Measurements from ENCODE around the gene HKDC1. TPM values are rescaled to one million over a fixed set of nuclear protein-coding genes. Genes with fewer than 3 reads are reported as not detected.
"Not testable (repeated sequence)": the region's sequence is repeated elsewhere in the genome, so short reads cannot be mapped to it uniquely, and the experiment has no call there.

HKDC1 gene
- polyA plus RNA-seq, 3 donors, result 15.4 to 16.9 (median 16.7) TPM

DNA sequence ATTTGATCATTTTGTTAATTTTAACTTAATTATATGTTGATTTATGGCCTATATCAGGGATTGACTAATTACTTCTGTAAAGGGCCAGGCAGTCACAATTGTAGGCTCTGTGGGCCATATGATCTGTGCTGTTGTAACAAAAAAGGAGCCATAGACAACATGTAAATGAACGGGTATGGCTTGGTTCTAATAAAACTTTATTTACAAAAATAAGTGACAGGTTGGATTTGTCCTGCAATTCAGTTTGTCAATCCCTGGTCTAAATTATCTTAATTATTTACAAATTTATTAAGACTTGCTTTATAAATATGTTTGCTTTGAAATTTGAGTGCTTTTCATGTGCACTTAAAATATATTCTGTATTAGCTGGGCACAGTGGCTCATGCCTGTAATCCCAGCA is 55.3 kb downstream of the HKDC1 start:
- no peak for DNase-seq (ENCODE audit: low read depth in 3 of 3, low spot score in 2 of 3)

DNA sequence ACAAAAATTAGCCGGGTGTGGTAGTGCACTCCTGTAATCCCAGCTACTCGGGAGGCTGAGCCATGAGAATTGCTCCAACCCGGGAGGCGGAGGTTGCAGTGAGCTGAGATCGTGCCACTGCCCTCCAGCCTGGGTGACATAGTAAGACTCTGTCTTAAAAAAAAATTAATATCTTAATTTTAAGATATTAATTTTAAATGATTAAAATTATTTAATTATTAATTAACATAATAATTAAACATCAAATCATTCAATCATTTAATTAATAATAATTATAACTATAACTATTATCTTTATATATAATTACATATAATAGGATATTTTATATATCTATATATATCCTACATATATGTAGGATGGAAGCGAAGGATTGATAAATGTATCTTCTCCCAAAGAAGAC is 56.4 kb downstream of the HKDC1 start:
- DNase-seq (ENCODE audit: low read depth in 3 of 3, low spot score in 2 of 3), result no peak

DNA sequence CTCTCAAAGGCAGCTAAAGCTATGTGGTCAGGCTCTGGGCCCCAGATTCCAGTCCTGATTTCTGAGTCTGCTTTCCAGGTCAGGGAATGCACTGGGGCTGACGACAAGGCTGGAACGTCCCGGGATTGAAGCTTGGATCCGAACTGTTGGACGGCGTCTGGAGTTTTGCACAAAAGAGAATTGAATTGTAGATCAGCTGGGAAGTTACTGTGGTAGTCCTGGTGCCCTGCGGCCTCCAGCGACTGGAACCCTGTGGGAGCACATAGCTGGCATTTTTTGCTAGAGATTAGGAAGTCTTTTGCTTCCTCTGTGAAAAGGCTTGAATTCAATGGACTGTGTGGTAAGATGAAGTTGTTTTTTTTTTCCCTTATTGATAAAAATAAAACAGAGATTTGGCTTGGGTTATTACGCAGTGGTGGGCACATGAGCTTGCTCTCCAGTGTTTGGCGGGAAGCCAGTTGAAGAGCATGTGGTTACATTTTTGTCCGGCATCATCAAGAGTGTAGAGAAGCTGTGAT is 58.4 kb downstream of the HKDC1 start, which contains the start of gene HK1:
Gene HK1 (plus strand): TSS at position 51 of the 518 bp plus-strand sequence.
- no peak for DNase-seq (ENCODE audit: low read depth in 3 of 3, low spot score in 2 of 3)

DNA sequence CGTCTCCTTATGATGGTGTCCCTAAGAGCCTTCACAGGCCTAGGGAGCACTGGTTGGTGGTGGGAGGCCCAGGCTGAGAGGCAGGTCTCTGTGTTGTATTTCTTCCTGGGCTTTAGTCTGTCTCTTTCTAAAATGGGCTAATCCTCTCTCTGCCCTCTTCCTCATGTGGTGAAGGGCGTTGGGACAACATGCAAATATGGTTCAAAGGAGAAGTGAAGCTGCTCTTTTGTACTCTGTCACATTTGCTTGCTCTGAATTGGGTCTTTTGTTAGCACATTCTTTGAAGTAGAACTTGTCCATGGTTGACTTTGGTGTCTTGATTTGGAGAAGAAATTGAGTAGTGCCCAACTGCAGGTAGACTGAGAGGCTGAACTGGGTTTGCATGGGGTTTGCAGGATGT is 59.0 kb downstream of the HKDC1 start:
- no peak for DNase-seq (ENCODE audit: low read depth in 3 of 3, low spot score in 2 of 3)

DNA sequence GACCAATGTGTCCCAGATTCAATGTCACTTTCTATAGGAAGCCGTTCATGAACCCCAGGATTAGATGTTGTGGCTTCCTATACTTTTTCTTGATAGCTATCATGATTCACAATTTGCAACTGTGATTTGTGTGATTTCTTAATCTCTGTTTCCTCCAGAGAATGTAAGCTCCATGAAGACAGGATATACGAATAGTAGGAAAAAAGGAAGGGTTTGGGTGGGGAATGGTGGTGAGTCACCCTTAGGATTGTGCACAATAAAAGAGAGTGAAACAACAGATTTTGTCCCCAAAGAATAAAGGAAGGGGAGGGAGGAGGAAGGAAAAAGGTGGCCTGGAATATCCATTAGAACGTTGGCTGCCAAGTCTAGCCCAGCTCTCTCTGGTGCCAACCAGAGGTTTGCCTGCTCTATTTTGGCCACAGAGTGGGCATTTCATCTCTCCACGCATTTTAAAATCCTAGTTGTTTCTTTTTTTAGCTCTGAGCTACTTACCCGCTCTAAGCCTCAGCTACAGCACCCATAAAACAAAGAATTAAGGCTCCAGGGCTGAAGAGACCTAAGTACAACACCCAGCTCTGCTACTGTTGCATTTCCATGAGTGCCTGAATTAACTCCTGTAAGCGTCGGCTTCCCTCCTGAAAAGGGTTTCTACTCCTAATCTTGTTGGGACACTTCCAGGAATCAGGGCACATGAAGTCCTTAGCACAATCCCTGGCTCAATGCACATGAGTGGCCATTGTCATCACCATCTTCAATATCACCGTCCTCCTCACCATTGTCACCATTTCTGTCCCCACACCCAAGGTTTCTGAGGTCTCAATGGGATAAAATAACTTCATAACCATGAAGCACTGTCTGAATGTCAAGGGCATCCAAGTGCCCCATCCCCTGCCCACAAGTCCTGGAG is 61.6 kb downstream of the HKDC1 start:
- DNase-seq (ENCODE audit: low read depth in 3 of 3, low spot score in 2 of 3), result no peak

DNA sequence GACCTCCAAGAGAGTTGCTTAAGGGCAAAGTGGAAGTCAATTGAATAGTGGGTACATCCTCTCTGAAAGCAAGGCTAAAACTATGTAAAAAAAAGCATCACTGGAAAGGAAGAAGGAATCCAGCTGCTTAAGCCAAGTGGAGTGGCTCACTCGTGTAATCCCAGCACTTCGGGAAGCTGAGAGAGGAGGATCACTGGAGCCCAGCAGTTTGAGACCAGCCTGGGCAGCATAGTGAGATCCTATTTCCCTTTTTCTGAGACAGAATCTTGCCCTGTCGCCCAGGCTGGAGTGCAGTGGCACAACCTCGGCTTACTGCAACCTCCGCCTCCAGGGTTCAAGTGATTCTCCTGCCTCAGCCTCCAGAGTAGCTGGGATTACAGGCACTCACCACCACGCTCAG is 64.3 kb downstream of the HKDC1 start:
- DNase-seq (ENCODE audit: low read depth in 3 of 3, low spot score in 2 of 3), result not testable (repeated sequence)

DNA sequence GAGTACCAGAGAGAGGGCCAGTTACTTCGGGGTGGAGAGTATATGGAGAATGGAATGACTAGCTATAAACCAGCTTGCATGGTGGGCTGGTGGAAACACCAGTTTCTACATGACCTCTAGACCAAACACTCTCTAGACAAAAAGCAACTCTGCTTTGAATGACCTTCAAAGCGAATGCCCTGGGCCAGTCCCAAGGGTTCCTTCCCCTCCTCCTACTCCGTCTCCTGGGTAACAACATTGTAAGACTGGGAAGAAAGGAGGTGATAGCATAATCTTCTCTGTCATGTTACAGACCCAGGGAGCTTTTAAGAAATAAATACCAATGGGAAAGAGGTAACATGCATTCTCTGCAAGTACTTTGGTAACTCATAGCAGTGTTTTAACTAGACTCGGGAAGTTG is 65.6 kb downstream of the HKDC1 start:
- no peak for DNase-seq (ENCODE audit: low read depth in 3 of 3, low spot score in 2 of 3)

DNA sequence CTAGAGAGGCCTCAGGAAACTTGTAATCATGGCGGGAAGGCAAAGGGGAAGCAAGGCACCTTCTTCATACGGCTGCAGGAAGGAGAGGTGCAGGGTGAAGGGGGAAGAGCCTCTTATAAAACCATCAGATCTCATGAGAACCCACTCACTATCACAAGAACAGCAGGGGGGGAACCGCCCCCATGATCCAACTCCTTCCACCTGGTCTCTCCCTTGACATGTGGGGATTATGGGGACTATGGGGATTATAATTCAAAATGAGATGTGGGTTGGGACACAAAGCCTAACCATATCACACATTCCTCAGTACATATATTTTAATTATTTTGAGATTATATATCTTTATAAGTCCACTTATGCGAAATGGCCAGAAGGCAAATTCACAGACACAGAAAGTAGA is 67.0 kb downstream of the HKDC1 start:
- no peak for DNase-seq (ENCODE audit: low read depth in 3 of 3, low spot score in 2 of 3)

DNA sequence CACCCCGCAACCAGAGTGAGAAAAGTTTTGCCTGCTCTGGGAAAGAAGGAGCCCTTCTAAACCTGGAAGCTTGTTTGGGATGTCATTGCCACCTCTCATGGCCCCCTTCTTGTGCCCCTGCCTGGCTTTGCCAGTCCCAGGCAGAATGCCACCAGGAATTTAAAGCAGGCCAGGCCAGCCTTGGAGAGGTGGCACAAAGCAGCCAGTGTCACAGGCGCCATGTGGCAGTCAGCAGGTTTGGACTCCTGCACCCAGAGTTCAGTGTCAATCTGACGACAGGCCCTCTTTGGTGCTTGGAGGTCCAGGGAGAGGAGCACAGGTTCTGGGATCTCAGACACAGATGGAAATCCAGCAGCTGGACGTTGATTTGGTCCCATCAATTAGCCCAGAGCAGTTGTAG is 70.9 kb downstream of the HKDC1 start:
- DNase-seq (ENCODE audit: low read depth in 3 of 3, low spot score in 2 of 3), result no peak

DNA sequence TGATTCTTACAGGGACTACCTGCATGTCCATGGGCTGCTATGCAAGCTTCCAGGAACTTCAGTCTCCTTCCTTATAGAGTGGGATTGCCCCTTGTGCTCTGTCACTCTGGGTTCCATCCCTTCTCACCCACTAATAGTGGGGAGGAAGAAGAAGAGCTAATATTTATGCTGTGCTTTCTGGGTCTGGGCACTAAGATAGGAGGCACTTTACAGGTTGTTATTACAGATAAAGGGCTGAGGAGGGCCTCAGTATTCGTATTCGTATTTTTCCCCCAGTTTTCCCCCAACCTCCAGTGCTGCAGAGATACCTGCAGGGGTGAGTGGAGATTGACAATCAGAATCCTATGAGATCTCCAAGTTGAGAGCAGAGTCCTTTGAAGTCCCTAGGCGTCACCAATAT is 72.3 kb downstream of the HKDC1 start:
- DNase-seq (ENCODE audit: low read depth in 3 of 3, low spot score in 2 of 3), result no peak

DNA sequence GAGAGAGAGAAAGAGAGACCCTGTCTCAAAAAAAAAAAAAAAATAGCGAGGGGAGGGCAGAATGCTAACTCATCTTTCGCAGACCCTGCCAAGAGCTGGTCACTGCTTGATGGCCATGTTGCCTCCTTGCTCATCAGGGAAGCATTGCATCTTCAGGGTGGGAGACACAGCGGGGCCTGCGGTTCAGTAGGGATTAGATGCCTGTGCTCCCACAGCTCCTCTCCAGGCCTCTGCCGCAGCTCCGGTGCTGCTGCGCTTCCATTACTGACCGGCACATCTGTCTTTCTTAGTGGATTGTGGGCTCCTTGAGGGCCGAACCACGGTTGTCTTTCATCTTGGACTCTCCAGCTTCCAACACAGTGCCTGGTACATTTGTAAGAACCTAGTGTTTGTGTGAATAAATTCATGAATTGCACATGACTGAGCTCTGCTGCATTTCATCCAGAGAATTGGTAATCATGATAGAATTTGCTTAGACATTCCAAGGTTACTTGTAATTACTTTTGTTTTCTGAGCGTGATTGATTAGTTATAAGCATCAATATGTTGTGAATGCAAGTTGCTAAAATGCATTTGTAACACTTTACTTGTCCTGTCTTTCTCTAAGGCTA is 75.0 kb downstream of the HKDC1 start:
- no peak for DNase-seq (ENCODE audit: low read depth in 3 of 3, low spot score in 2 of 3)

DNA sequence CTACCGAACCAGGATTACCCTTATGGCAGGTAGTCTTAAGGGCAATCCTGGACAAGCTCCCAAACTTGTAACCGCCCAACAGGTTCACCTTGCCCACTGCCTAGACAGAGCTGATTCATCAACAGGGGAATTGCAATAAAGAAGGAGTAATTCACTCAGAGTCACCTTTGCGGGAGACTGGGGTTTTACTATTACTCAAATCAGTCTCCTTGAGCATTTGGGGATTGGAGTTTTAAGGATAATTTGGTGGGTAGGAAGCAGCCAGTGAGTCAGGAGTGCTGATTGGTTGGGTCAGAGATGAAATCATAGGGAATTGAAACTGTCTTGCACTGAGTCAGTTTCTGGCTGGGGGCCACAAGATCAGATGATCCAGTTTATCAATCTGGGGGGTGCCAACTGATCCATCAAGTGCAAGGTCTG is 83.5 kb downstream of the HKDC1 start:
- no peak for DNase-seq (ENCODE audit: low read depth in 3 of 3, low spot score in 2 of 3)

DNA sequence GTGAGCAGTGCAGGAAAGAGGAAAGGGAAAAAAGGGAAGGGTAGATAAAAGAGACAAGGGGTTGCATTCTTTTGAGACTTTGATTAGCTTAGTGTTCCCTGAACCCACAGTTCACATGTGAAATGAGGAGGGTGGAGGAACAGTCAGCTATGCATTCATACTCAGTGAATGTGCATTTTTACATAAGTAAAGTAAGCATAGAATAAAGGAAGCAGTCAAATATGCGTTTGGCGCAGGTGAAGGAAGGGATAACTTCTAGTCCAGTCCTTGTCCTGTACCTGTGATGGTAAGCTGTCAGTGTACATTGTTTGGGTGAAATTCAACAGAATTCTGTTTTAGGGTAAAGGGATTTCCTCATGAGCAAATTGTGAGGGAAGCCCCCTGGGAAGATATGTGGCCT is 86.3 kb downstream of the HKDC1 start:
- no peak for DNase-seq (ENCODE audit: low read depth in 3 of 3, low spot score in 2 of 3)

DNA sequence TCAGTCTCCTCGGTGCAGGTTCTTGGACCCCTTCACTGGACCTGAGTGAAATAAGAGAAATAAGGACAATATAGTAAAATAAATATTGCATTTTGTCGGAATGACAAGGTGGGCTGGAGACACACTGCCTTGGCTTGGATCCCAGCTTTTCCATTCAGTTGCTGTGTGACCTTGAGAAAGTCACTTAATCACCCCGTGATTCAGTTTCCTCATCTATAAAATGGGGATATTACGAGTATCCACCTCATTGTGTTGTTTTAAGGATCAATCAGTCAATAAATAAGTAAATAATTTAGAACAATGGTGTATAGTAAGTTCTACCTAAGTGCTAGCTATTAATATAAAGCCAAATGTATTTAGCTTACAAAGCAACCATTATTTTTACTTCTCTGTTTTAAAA is 87.3 kb downstream of the HKDC1 start:
- DNase-seq (ENCODE audit: low read depth in 3 of 3, low spot score in 2 of 3), result no peak

DNA sequence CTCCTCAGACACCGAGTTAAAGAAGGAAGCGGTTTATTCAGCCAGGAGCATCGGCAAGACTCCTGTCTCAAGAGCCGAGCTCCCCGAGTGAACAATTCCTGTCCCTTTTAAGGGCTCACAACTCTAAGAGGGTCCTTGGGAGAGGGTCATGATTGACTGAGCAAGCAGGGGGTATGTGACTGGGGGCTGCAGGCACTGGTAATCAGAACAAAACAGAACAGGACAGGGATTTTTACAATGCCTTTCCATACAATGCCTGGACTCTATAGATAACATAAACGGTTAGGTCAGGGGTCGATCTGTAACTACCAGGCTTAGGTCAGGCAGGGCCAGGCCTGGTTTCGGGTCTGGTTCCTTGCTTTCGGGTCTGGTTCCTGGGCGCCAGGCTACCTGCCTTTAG is 88.2 kb downstream of the HKDC1 start:
- DNase-seq (ENCODE audit: low read depth in 3 of 3, low spot score in 2 of 3), result not testable (repeated sequence)

DNA sequence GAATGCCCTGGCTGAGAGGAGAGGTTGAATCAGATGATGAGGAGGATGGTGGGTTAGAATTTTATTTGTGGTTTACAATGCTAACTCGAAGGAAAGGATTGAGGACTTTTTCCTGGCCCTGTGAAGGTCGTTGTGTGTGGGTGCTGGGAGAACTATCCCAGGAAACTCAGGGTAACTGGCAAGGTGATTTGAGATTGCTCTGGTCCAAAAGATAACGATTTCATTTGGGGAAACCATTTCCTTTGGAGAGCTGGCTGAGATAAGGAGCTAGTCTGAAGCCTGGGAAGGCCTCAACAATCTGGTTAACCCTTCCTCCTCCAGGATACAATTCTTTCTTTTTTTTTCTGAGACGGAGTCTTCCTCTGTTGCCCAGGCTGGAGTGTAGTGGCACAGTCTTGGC is 91.2 kb downstream of the HKDC1 start:
- no peak for DNase-seq (ENCODE audit: low read depth in 3 of 3, low spot score in 2 of 3)

DNA sequence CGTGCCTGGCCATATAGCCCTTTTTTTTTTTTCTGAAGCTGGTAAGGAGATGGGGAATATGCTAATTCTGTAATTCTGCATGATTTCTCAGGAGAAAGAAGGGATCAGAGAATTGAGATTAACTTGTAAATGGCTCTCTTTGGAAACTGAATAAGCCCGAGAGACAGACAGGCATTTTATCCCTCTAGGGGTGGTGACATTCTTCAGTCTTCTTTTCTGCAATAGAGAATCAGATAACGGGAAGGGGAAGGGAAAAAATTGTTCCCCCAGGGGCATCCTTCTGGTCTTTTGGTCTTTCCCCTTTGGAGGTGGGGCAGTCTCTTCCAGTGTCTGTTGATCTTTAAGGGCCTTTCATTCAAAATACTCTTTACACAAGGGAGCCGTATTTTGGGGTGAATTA is 92.4 kb downstream of the HKDC1 start:
- no peak for DNase-seq (ENCODE audit: low read depth in 3 of 3, low spot score in 2 of 3)

DNA sequence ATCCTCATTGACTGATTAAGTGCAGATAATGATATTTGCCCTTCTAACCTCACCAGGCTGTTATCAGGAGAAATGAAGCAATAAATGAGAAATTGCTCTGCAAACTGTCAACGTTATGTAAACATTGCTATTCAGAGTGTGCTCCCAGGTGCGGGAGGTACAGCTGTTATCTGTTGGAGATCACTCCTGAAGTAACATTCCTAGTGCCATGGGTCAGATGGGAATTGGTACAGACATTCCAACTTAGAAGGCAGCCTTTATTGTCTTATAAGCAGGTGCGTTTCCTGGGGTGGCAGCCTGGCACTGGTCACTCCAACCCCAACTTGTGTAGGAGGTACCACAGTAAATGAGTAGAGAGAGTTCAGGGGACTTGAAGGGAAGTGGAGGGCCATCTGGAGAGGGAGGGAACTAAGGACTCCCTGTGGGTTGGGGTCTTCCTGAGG is 95.0 kb downstream of the HKDC1 start:
- no peak for DNase-seq (ENCODE audit: low read depth in 3 of 3, low spot score in 2 of 3)

DNA sequence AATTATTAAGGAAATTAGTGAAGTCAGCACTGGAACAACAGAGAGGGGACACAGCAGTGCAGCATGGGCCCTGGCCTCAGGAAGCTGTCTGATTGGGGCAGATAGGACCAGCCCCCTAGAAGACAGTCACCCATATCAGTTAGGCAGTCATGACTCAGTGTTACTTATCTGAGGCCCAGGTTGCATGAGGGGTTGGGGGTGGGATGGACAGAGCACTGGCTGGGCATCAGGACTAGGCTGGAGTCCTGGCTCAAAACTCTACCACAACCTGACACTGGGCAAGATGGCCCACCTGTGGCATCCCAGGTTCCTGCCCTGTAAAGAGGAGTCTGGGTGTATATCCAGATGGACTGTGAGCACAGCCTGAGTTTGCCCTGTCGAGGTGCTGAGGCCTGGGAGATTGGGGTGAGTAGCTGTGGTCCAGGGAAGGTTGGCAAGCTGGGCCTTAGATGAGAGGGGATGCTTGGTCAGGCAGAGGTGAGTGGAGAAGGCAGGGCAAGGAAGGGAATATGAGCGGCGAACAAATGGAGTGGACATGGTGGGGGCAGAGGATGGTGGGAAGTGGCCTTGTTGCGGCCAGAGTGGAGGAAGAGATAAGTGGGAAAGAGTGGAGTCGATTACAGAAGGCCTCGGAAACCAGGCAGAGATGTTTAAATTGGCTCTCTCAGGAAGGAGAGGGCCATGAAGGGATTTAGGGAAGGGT is 95.6 kb downstream of the HKDC1 start:
- DNase-seq (ENCODE audit: low read depth in 3 of 3, low spot score in 2 of 3), result no peak

DNA sequence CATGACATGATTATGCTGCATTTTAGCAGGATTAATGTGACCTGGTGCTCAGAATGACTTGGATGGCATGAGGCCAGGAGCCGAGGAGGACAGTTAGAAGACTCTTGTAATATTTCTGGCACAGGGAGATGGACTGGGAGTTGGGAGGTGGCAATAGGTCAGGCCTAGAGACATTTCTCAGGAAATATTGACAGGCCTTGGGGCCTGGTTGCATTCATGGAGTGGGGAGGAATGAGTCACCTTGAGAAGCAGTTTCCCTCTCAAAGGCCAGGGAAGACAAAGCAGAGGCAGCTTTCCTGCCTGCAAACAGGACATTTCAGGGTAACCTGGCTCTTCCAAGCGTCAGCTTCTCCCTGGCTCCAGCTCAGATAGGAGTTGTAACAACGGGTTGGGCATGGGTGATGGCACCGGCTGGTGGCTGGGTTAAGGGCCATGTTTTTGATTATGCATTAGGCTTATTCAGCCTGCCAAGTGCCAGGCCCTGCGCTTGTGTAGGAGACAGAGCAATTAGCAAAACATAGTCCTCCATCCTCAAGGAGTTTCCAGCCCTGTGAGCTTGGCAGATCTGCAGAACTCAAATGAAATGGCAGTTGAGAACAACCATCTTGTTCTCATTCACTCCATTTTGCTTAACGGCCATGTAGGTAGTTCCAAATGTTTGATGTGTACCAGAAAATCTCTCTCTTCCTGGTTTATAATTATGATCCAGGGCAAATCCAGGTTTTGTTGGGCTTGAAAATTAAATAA is 96.4 kb downstream of the HKDC1 start:
- DNase-seq (ENCODE audit: low read depth in 3 of 3, low spot score in 2 of 3), result no peak

Data from right renal cortex interstitium (tissue), 3 donors.